K562 (cell line): Measurements from ENCODE around the gene KLRF1. TPM values are rescaled to one million over a fixed set of nuclear protein-coding genes. Genes with fewer than 3 reads are reported as not detected.

Source experiments
- ATAC-seq: fragments of 200-7000 bp; cut with Tn5 transposase; 3 replicates; pipeline ENCODE4 v1.9.1; 2020; ENCODE audit warnings: moderate library complexity
- BruUV-seq: library from RNA; stranded (reverse); fragments of 400-500 nt; replicated peaks from 2 replicates; lab custom pipeline; 2021; lab: Mats Ljungman, UMichigan
- CTCF ChIA-PET: fragments of 300-600 bp; formaldehyde crosslinking; extraction: SDS; loops from one replicate; lab custom pipeline; 2021; ENCODE audit warnings: low intra/inter-chr PET ratio; lab: Yijun Ruan, JAX
- POLR2A ChIA-PET: fragments of 300-600, 350-650 bp; sonication (Branson Sonifier 250); formaldehyde crosslinking; extraction: SDS; loops from one replicate; lab custom pipeline; 2021; ENCODE audit warnings: antibody characterized with exemption, inconsistent platforms; lab: Yijun Ruan, JAX
- DNase-seq, 4 experiments: peaks; one replicate each; pipeline versions ENCODE4 v3.0.0 to v3.0.0-alpha.2; 2011 to 2018; ENCODE audit warnings: low spot score in 3 of 4, mixed read lengths in 3 of 4; ENCODE audit errors: extremely low read depth in 1 of 4
- FAIRE-seq: peaks from 2 replicates; lab custom pipeline; 2011; peaks lifted over from hg19 to GRCh38; lab: Jason Lieb, UNC
- H2AFZ ChIP-seq: 2 replicates; pipeline ENCODE4 v1.6.0; 2011; ENCODE audit warnings: low read depth, low read length, control low read depth, inconsistent platforms
- H3K27ac ChIP-seq: fragments of 200-600 bp; 3 replicates; pipeline ENCODE4 v1.8.0; 2011; ENCODE audit warnings: low read depth, mild to moderate bottlenecking, control low read depth, inconsistent platforms, low read length, moderate library complexity, mixed read lengths; ENCODE audit errors: extremely low read depth
- H3K27me3 ChIP-seq, 2 experiments: fragments of 300-600 bp in 1 of 2; 2 replicates in 1 of 2; 3 replicates in 1 of 2; pipeline versions ENCODE4 v1.6.0 to v1.8.0; 2011; ENCODE audit warnings: inconsistent platforms in 2 of 2, low read length in 2 of 2, mild to moderate bottlenecking in 1 of 2, mixed read lengths in 1 of 2, moderate library complexity in 1 of 2; ENCODE audit not compliant: control insufficient read depth in 2 of 2, insufficient read depth in 2 of 2
- H3K36me3 ChIP-seq: fragments of 300-600 bp; 3 replicates; pipeline ENCODE4 v1.8.0; 2011; ENCODE audit warnings: mild to moderate bottlenecking, low read length, inconsistent platforms; ENCODE audit not compliant: control insufficient read depth, insufficient read depth
- H3K4me1 ChIP-seq, 2 experiments: fragments of 200-600 bp in 1 of 2; replicated peaks in 1 of 2; 2 replicates in 1 of 2; 3 replicates in 1 of 2; pipeline versions ENCODE4 v1.5.1 to v1.8.0; 2011; ENCODE audit warnings: inconsistent platforms in 2 of 2, low read length in 2 of 2, mild to moderate bottlenecking in 1 of 2, mixed read lengths in 1 of 2, moderate library complexity in 1 of 2; ENCODE audit not compliant: control insufficient read depth in 2 of 2, insufficient read depth in 2 of 2
- H3K4me2 ChIP-seq: 2 replicates; pipeline ENCODE4 v1.6.1; 2011; ENCODE audit warnings: low read length, control low read depth, inconsistent platforms, mixed read lengths; ENCODE audit not compliant: insufficient read depth
- H3K4me3 ChIP-seq: fragments of 200-600 bp; sonication (generic), shearing (Covaris generic); 2 replicates; pipeline ENCODE4 v1.5.1; 2016; ENCODE audit warnings: control low read depth, inconsistent platforms
- H3K79me2 ChIP-seq: fragments of 200-600 bp; 3 replicates; pipeline ENCODE4 v1.8.0; 2011; ENCODE audit warnings: low read length, inconsistent platforms; ENCODE audit not compliant: control insufficient read depth, insufficient read depth
- H3K9ac ChIP-seq, 2 experiments: 2 replicates each; pipeline versions ENCODE4 v1.6.0 to v1.6.1; 2011; ENCODE audit warnings: low read depth in 2 of 2, low read length in 2 of 2, control low read depth in 1 of 2, inconsistent platforms in 1 of 2, mild to moderate bottlenecking in 1 of 2, mixed read lengths in 1 of 2; ENCODE audit not compliant: insufficient read depth in 1 of 2
- H3K9me1 ChIP-seq: one replicate; pipeline ENCODE4 v1.6.0; 2011; ENCODE audit warnings: inconsistent platforms, mild to moderate bottlenecking, low read length, moderate library complexity; ENCODE audit not compliant: control insufficient read depth, insufficient read depth
- H3K9me3 ChIP-seq: replicated peaks from 2 replicates; pipeline ENCODE4 v1.5.1; 2011; ENCODE audit warnings: low read depth, low read length, inconsistent platforms; ENCODE audit not compliant: control insufficient read depth, insufficient read depth
- H4K20me1 ChIP-seq: replicated peaks from 2 replicates; pipeline ENCODE4 v1.6.1; 2011; ENCODE audit warnings: low read length, inconsistent platforms, mixed read lengths; ENCODE audit not compliant: control insufficient read depth, insufficient read depth
- ARID2 ChIP-seq: fragments of 450-650 bp; IDR thresholded peaks from 2 replicates; pipeline ENCODE4 v1.6.1; 2017; ENCODE audit warnings: antibody characterized with exemption, mild to moderate bottlenecking
- ARID3A ChIP-seq: IDR thresholded peaks from 2 replicates; pipeline ENCODE4 v1.6.1; 2012; ENCODE audit warnings: low read depth, low read length, improper control_type of control experiment, borderline replicate concordance
- CC2D1A ChIP-seq: fragments of 450-650 bp; IDR thresholded peaks from 2 replicates; pipeline ENCODE4 v1.6.1; 2017; ENCODE audit warnings: mild to moderate bottlenecking
- CEBPB ChIP-seq: fragments of 450-650 bp; IDR thresholded peaks from 2 replicates; pipeline ENCODE4 v1.6.1; 2016; ENCODE audit warnings: missing genetic modification characterization, missing compliant biosample characterization
- CREM ChIP-seq: IDR thresholded peaks from 2 replicates; pipeline ENCODE4 v1.6.1; 2014; ENCODE audit warnings: antibody characterized with exemption, low read depth
- DEAF1 ChIP-seq: fragments of 450-650 bp; formaldehyde crosslinking; IDR thresholded peaks from 2 replicates; pipeline ENCODE4 v1.4.0; 2020; ENCODE audit warnings: mild to moderate bottlenecking, moderate library complexity
- DPF2 ChIP-seq: fragments of 450-650 bp; IDR thresholded peaks from 2 replicates; pipeline ENCODE4 v1.6.1; 2016
- ETV1 ChIP-seq: fragments of 450-650 bp; conservative IDR thresholded peaks from 2 replicates; pipeline ENCODE4 v1.6.1; 2016; ENCODE audit warnings: missing genetic modification characterization, control low read depth, low read depth, missing compliant biosample characterization
- FOXK2 ChIP-seq, 2 experiments: fragments of 450-650 bp; IDR thresholded peaks in 1 of 2; conservative IDR thresholded peaks in 1 of 2; 2 replicates each; pipeline ENCODE4 v1.6.1; 2016; ENCODE audit warnings: low read depth in 2 of 2, mild to moderate bottlenecking in 1 of 2
- FOXP1 ChIP-seq: sonication (generic); formaldehyde crosslinking; IDR thresholded peaks from 2 replicates; pipeline ENCODE4 v1.8.0; 2022; ENCODE audit warnings: mild to moderate bottlenecking, missing genetic modification reagents
- HMGN3 ChIP-seq: IDR thresholded peaks from 2 replicates; pipeline ENCODE4 v1.6.1; 2011; ENCODE audit warnings: borderline replicate concordance, low read depth, mild to moderate bottlenecking, mixed read lengths, low read length; ENCODE audit not compliant: insufficient read length; ENCODE audit errors: extremely low read depth
- NBN ChIP-seq: fragments of 450-650 bp; IDR thresholded peaks from 2 replicates; pipeline ENCODE4 v1.6.1; 2016; ENCODE audit warnings: low read depth, mild to moderate bottlenecking
- SMC3 ChIP-seq: conservative IDR thresholded peaks from 2 replicates; pipeline ENCODE4 v1.6.1; 2011; ENCODE audit warnings: low read depth, low read length, improper control_type of control experiment; ENCODE audit not compliant: insufficient read depth
- TEAD4 ChIP-seq, 2 experiments: sonication (generic) in 1 of 2; formaldehyde crosslinking in 1 of 2; IDR thresholded peaks; 2 replicates each; pipeline versions ENCODE4 v1.6.1 to v1.8.0; 2012 to 2022; ENCODE audit warnings: borderline replicate concordance in 1 of 2, inconsistent platforms in 1 of 2, low read length in 1 of 2, mild to moderate bottlenecking in 1 of 2, missing genetic modification reagents in 1 of 2
- THRAP3 ChIP-seq: fragments of 450-650 bp; IDR thresholded peaks from 2 replicates; pipeline ENCODE4 v1.6.1; 2016; ENCODE audit warnings: mild to moderate bottlenecking, inconsistent platforms, borderline replicate concordance
- XRCC5 ChIP-seq: fragments of 200-400 bp; formaldehyde crosslinking; IDR thresholded peaks from 2 replicates; pipeline ENCODE4 v1.6.1; 2017; ENCODE audit warnings: low read depth, mild to moderate bottlenecking, low read length
- ZFP30 ChIP-seq: fragments of 250-450 bp; sonication (Bioruptor Pico); IDR thresholded peaks from 2 replicates; pipeline ENCODE4 v1.8.0; 2022; ENCODE audit warnings: moderate library complexity, mild to moderate bottlenecking, inconsistent platforms, borderline replicate concordance
- ZNF41 ChIP-seq: fragments of 250-450 bp; sonication (Bioruptor Pico); conservative IDR thresholded peaks from 2 replicates; pipeline ENCODE4 v1.4.0; 2020; ENCODE audit warnings: mild to moderate bottlenecking
- WGBS: fragments of 100-300 bp; shearing (Covaris generic); methylation state at CpG from one replicate; pipeline ENCODE4 v1.1.6; 2016; ENCODE audit warnings: low coverage, mixed read lengths; ENCODE audit not compliant: insufficient coverage; ENCODE audit errors: missing lambda C conversion rate; 5-methylcytosine and 5-hydroxymethylcytosine counted together
- in situ Hi-C: fragments of 300-500 bp; cut with MboI; formaldehyde crosslinking; loops from 4 replicates; pipeline ENCODE4 v1.15.0; 2018; ENCODE audit warnings: inconsistent platforms, mixed read lengths
- intact Hi-C: fragments of 100-400 bp; cut with micrococcal nuclease; formaldehyde crosslinking; loops from 2 replicates; pipeline ENCODE4 v1.14.2; 2022
- polyA plus RNA-seq, 8 experiments: library from polyadenylated mRNA; depleted of rRNA in 4 of 8; stranded (reverse) in 5 of 8; unstranded in 3 of 8; fragments of >200 nt; fragmentation: Nextera tagmentation in 2 of 8; fragmentation: Illumina TruSeq in 1 of 8; extraction: Ambion mirVana in 2 of 8; extraction: Trizol in 1 of 8; gene quantifications; 2 replicates each; pipeline versions ENCODE4 v1.2.1 to v1.2.3, GENCODE V29; 2011 to 2014; ENCODE audit warnings: inconsistent platforms in 1 of 8, missing spikeins in 1 of 8
- total RNA-seq, 7 experiments: library from RNA; depleted of rRNA in 6 of 7; stranded (reverse); fragments of >200 nt in 6 of 7; fragmentation: Illumina TruSeq in 2 of 7; extraction: Trizol in 2 of 7; gene quantifications; 2 replicates each; pipeline versions ENCODE4 v1.2.1 to v1.2.3, GENCODE V29; 2011 to 2021; ENCODE audit warnings: low replicate concordance in 1 of 7

Gene KLRF1
- total and polyA plus RNA-seq, 9 of the 15 experiments (the other 6 are each of a cell fraction or from before 2014, with no cell fraction given), result 0.48 to 1.8 (median 1.1) TPM

- ChIA-PET CTCF (interaction anchor here (0.6 to 5.8 kb wide), 3 partner anchors 48 to 471 kb away, joined by 3 to 71 read pairs (median 6); no protein-coding TSS in a partner anchor), POLR2A (interaction anchor here (1.0 to 1.4 kb wide), 2 partner anchors 45 to 47 kb away, joined by 4 to 5 read pairs; no protein-coding TSS in a partner anchor)
- H3K4me3 ChIP-seq, result no peak overlapping the region
- no peak overlapping the region for H3K9ac ChIP-seq
- DNase-seq, result peak; percentile 18 to 88 (median 46)
- WGBS, result 16% methylated on average over 7 of the region's 7 CpGs
- H2AFZ ChIP-seq, result peak overlapping the region; percentile 91
- peak; percentile 97 for FAIRE-seq
- H3K27me3 ChIP-seq, result no peaks in the 10 kb centered on the region
- H3K4me2 ChIP-seq, result no peak overlapping the region
- no peaks in the 10 kb centered on the region for H3K9me3 ChIP-seq
- H3K9me1 ChIP-seq, result no peaks in the 10 kb centered on the region
- peak; percentile 99 for ATAC-seq
- no TSS peak for BruUV-seq
- peaks cover 3% of the 10 kb centered on the region; the same call in 1 of the 3 replicates for H3K79me2 ChIP-seq
- intact Hi-C loops (loop anchor here (1.0 to 5.0 kb wide), 2 partner anchors 48 to 166 kb away; no protein-coding TSS in a partner anchor), in situ Hi-C loops (loop anchor here (5.0 kb wide), 1 partner anchor 46 kb away; no protein-coding TSS in a partner anchor)
- no peaks in the 10 kb centered on the region for H3K36me3 ChIP-seq
- no peaks in the 10 kb centered on the region for H4K20me1 ChIP-seq
- no peak overlapping the region for H3K27ac ChIP-seq
- H3K4me1 ChIP-seq, result peaks cover 0 to 11% of the 10 kb centered on the region in 2 experiments; a peak in 2 of 5 replicates
- peak; percentile 78 for TF ChIP-seq TEAD4 (IDR thresholded peaks at IDR 0.05; ENCODE audit: low read length)
- no peak for TF ChIP-seq TEAD4 (CRISPR knock-in tag; IDR thresholded peaks at IDR 0.05; ENCODE audit: borderline replicate concordance)
- peak; percentile 91 for TF ChIP-seq DEAF1 (CRISPR knock-in tag)
- no peak for TF ChIP-seq DPF2
- peak; percentile 27; the same call in 1 of the 2 replicates for TF ChIP-seq NBN
- 0 out of 2 replicates have a peak, but pooled peaks have one; percentile 11 for TF ChIP-seq CEBPB (tag)
- no peak for TF ChIP-seq THRAP3
- no peak for TF ChIP-seq HMGN3
- TF ChIP-seq CC2D1A, result peak; percentile 63; the same call in 1 of the 2 replicates
- TF ChIP-seq FOXP1, result no peak
- peak; percentile 85 for TF ChIP-seq SMC3
- TF ChIP-seq CREM, result 0 out of 2 replicates have a peak, but pooled peaks have one; percentile 30
- no peak for TF ChIP-seq ZNF41 (CRISPR knock-in tag)
- TF ChIP-seq FOXK2 (conservative IDR thresholded peaks at IDR 0.05 in 1 of 2, IDR thresholded peaks at IDR 0.05 in 1 of 2; ENCODE audit: low read depth in 2 of 2), result peak; percentile 20 to 33; a peak in 1 of 4 replicates
- TF ChIP-seq ARID2, result peak; percentile 88
- no peak for TF ChIP-seq ZFP30
- peak; percentile 59 for TF ChIP-seq ETV1
- TF ChIP-seq ARID3A, result 0 out of 2 replicates have a peak, but pooled peaks have one; percentile 10
- no peak for TF ChIP-seq XRCC5
Measured at GRCh38 chr12:9797722-9798619, 29.3 kb upstream of the KLRF1 start.
